ENCODE results near the gene SETD5. TPM values are rescaled to one million over a fixed set of nuclear protein-coding genes. Genes with fewer than 3 reads are reported as not detected.

Gene SETD5
- total and polyA plus RNA-seq, 2 donors (not counting 3 experiments of a cell fraction or from before 2014, with no cell fraction given): 48.2 to 149 TPM

DNA sequence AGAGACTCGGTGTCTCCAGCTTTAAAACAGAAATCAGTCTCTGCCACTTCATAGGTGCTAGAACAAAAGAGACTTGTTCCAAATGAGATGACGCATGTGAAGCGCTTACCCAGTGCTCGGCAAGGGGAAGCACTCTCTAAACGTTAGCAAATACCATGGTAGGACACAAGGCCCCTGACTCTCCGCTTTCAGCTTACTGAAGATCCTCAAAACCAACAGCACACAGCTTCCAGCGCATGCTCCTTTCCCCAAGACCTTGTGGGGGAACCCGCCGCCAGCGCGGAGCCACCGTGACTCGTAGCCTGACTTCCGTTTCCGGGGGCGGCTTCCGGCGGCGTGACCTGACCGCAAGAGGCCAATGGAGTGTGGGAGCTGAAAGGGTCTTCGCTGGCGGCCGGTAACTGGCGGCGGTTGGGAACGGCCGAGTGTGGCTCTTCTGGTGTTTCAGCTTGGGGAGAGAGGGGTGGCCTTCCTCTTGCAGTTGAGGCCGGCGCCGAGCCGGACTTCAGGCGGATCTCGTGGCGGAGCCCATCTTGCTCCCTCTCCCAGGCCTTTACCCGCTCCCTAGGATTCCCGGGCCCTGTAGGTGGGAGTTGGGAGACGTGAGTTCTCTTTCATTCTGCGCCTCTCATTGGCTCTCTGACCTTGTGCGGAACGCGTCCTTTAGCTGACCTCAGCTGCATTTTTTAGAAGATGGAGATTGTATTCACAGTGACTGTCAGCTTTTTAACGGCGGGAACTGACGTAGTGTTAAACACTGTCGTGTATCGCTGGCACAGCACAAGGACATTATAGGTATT lies 34.5 kb upstream of the SETD5 start, which contains the start of gene THUMPD3:
Gene THUMPD3 (plus strand): TSS at position 324 of the 800 bp plus-strand sequence. CDS start 2,015 bp downstream, outside the sequence.
- Histone ChIP-seq H3K36me3 (ENCODE audit: control insufficient read depth in 2 of 2, extremely low read depth in 1 of 2, insufficient read depth in 2 of 2, low read length in 2 of 2) (peaks cover 0 to 1% of the 10 kb centered on the region in 2 experiments), H3K9me1 (replicated peaks; ENCODE audit: control insufficient read depth, extremely low read depth, insufficient read depth, low read length) (no peaks in the 10 kb centered on the region), H3K27ac (ENCODE audit: insufficient read depth, low read depth, low read length) (peak within 1 kb of the TSS; percentile 97), H3K4me2 (ENCODE audit: insufficient read depth, low read length) (peak within 1 kb of the TSS; percentile 73), H3K27me3 (ENCODE audit: control insufficient read depth in 2 of 2, insufficient read depth in 2 of 2, low read length in 2 of 2) (no peaks in the 10 kb centered on the region), H3K4me1 (ENCODE audit: control insufficient read depth, extremely low read depth, insufficient read depth, low read length) (peaks cover 7% of the 10 kb centered on the region), H3K79me2 (ENCODE audit: control insufficient read depth, insufficient read depth, low read length) (peaks cover 8% of the 10 kb centered on the region), H2AFZ (ENCODE audit: low read depth, low read length) (peak within 1 kb of the TSS; percentile 71), H4K20me1 (replicated peaks; ENCODE audit: control insufficient read depth, extremely low read depth, insufficient read depth, low read length) (no peaks in the 10 kb centered on the region), H3K9ac (replicated peaks; ENCODE audit: extremely low read depth, insufficient read depth, low read length) (peak within 1 kb of the TSS; percentile 95), H3K9me3 (replicated peaks; ENCODE audit: control insufficient read depth, insufficient read depth, low read length) (no peaks in the 10 kb centered on the region), H3K4me3 (replicated peaks in 1 of 3; ENCODE audit: insufficient read depth in 1 of 3, low read depth in 1 of 3, low read length in 3 of 3) (peak within 1 kb of the TSS; percentile 50 to 72 (median 55))
- peak; percentile 4 for TF ChIP-seq JUN (IDR thresholded peaks at IDR 0.05; ENCODE audit: borderline replicate concordance, insufficient read depth, insufficient read length, low read depth)
- TF ChIP-seq POLR2A (IDR thresholded peaks at IDR 0.05; ENCODE audit: low read depth, low read length): peak; percentile 95
- peak; percentile 96 for TF ChIP-seq POLR2AphosphoS5 (IDR thresholded peaks at IDR 0.05; ENCODE audit: insufficient read depth, low read depth, low read length)
- TF ChIP-seq, protein P1, sequence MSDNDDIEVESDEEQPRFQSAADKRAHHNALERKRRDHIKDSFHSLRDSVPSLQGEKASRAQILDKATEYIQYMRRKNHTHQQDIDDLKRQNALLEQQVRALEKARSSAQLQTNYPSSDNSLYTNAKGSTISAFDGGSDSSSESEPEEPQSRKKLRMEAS (IDR thresholded peaks at IDR 0.05; ENCODE audit: insufficient read depth, insufficient read length): no peak
- TF ChIP-seq, protein P2, sequence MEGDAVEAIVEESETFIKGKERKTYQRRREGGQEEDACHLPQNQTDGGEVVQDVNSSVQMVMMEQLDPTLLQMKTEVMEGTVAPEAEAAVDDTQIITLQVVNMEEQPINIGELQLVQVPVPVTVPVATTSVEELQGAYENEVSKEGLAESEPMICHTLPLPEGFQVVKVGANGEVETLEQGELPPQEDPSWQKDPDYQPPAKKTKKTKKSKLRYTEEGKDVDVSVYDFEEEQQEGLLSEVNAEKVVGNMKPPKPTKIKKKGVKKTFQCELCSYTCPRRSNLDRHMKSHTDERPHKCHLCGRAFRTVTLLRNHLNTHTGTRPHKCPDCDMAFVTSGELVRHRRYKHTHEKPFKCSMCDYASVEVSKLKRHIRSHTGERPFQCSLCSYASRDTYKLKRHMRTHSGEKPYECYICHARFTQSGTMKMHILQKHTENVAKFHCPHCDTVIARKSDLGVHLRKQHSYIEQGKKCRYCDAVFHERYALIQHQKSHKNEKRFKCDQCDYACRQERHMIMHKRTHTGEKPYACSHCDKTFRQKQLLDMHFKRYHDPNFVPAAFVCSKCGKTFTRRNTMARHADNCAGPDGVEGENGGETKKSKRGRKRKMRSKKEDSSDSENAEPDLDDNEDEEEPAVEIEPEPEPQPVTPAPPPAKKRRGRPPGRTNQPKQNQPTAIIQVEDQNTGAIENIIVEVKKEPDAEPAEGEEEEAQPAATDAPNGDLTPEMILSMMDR (IDR thresholded peaks at IDR 0.05; ENCODE audit: extremely low read depth in 1 of 2, insufficient read depth in 1 of 2, low read depth in 1 of 2, low read length in 2 of 2): no peak
- TF ChIP-seq GATA2 (IDR thresholded peaks at IDR 0.05; ENCODE audit: insufficient read depth, insufficient read length, low read depth, low read length): no peak
- TF ChIP-seq MYC (IDR thresholded peaks at IDR 0.05; ENCODE audit: low read depth, low read length): peak; percentile 2
- no peak for TF ChIP-seq EZH2 (IDR thresholded peaks at IDR 0.05; ENCODE audit: borderline replicate concordance, low read depth, low read length, severe bottlenecking)
- peak; percentile 17 for TF ChIP-seq FOS (IDR thresholded peaks at IDR 0.05; ENCODE audit: borderline replicate concordance, insufficient read depth, low read length)
- dilution Hi-C loops (cut with MboI; ENCODE audit: extremely low pct_ligation_motif_present, low sequenced_read_pairs): no loop called here
- FAIRE-seq: peak; percentile 92
- intact Hi-C loops (cut with micrococcal nuclease): loop anchor here (1.0 to 2.0 kb wide), 4 partner anchors 33 to 286 kb away; partner anchors contain the start of gene MTMR14
- BruUV-seq (replicated peaks): TSS peak; percentile 92
- POLR2A ChIA-PET: interaction anchor here (0.6 to 2.1 kb wide), 3 partner anchors 33 to 302 kb away, joined by 3 to 20 read pairs (median 4); partner anchors contain the start of gene SETD5
- CTCF ChIA-PET: interaction anchor here (0.6 to 3.1 kb wide), 8 partner anchors 10 to 370 kb away, joined by 3 to 45 read pairs (median 4); no protein-coding TSS in a partner anchor
- peak; percentile 90 for DNase-seq (ENCODE audit: low read depth, low spot score)

Measured in endothelial cell of umbilical vein (primary cell).